NB4 (cell line): Measurements from ENCODE around the gene CTTNBP2.

Source experiments
- CTCF ChIP-seq: IDR thresholded peaks from one replicate; pipeline ENCODE4 v1.5.1; 2012; ENCODE audit warnings: low read depth, low read length
- MAX ChIP-seq: IDR thresholded peaks from 2 replicates; pipeline ENCODE4 v1.6.1; 2011; ENCODE audit warnings: low read depth, low read length
- MYC ChIP-seq: IDR thresholded peaks from 2 replicates; pipeline ENCODE4 v1.6.1; 2011; ENCODE audit warnings: low read depth, low read length
- POLR2A ChIP-seq: IDR thresholded peaks from 2 replicates; pipeline ENCODE4 v1.6.1; 2011; ENCODE audit warnings: mild to moderate bottlenecking; ENCODE audit not compliant: insufficient read length; ENCODE audit errors: extremely low read depth

- no peak for TF ChIP-seq CTCF
- no peak for TF ChIP-seq POLR2A
- TF ChIP-seq MAX = no peak
- TF ChIP-seq MYC = no peak
These were observed 156.4 kb downstream of the CTTNBP2 start for GRCh38 chr7:117716707-117717299.
